DOHH2 (cell line): ENCODE measurements around the gene CDH18.

Experiments
- H3F3A ChIP-seq: fragments of 200-600 bp; sonication (generic), shearing (Covaris generic); 2 replicates; pipeline ENCODE4 v1.6.0; 2016; ENCODE audit warnings: antibody characterized with exemption, mild to moderate bottlenecking; ENCODE audit not compliant: control insufficient read depth, insufficient read depth
- H3K27ac ChIP-seq: fragments of 200-600 bp; sonication (generic); 2 replicates; pipeline ENCODE4 v1.5.1; 2014; ENCODE audit warnings: low read depth, mild to moderate bottlenecking, low read length, moderate library complexity
- H3K27me3 ChIP-seq: fragments of 200-600 bp; sonication (generic); 2 replicates; pipeline ENCODE4 v1.6.1; 2014; ENCODE audit warnings: mild to moderate bottlenecking, low read length, mixed read lengths; ENCODE audit not compliant: control insufficient read depth
- H3K36me3 ChIP-seq: fragments of 200-600 bp; sonication (generic); 2 replicates; pipeline ENCODE4 v1.6.1; 2014; ENCODE audit warnings: mild to moderate bottlenecking, low read length, moderate library complexity, mixed read lengths; ENCODE audit not compliant: control insufficient read depth
- H3K4me1 ChIP-seq: fragments of 200-600 bp; sonication (generic); 2 replicates; pipeline ENCODE4 v1.6.1; 2014; ENCODE audit warnings: mild to moderate bottlenecking, low read length, mixed read lengths; ENCODE audit not compliant: control insufficient read depth
- H3K4me2 ChIP-seq: fragments of 200-600 bp; sonication (generic); 2 replicates; pipeline ENCODE4 v1.6.0; 2014; ENCODE audit warnings: mild to moderate bottlenecking, low read length, moderate library complexity
- H3K4me3 ChIP-seq: fragments of 200-600 bp; sonication (generic); 2 replicates; pipeline ENCODE4 v1.5.1; 2014; ENCODE audit warnings: mild to moderate bottlenecking, low read length, mixed read lengths
- H3K79me2 ChIP-seq: fragments of 200-600 bp; sonication (generic); 2 replicates; pipeline ENCODE4 v1.6.1; 2014; ENCODE audit warnings: mild to moderate bottlenecking, low read length, mixed read lengths; ENCODE audit not compliant: control insufficient read depth
- H3K9me2 ChIP-seq: fragments of 200-600 bp; sonication (generic); replicated peaks from 2 replicates; pipeline ENCODE4 v1.6.1; 2014; ENCODE audit warnings: mild to moderate bottlenecking, low read length, mixed read lengths; ENCODE audit not compliant: control insufficient read depth
- H3K9me3 ChIP-seq: fragments of 200-600 bp; sonication (generic); 2 replicates; pipeline ENCODE4 v1.6.1; 2014; ENCODE audit warnings: antibody characterized with exemption, low read length, mixed read lengths; ENCODE audit not compliant: control insufficient read depth, insufficient read depth
- H4K20me1 ChIP-seq: fragments of 200-600 bp; sonication (generic); 2 replicates; pipeline ENCODE4 v1.6.0; 2014; ENCODE audit warnings: low read depth, mild to moderate bottlenecking, antibody characterized with exemption, low read length, moderate library complexity; ENCODE audit not compliant: control insufficient read depth, insufficient read depth
- EZH2phosphoT487 ChIP-seq: fragments of 200-600 bp; sonication (generic); IDR thresholded peaks from 2 replicates; pipeline ENCODE4 v1.6.1; 2017; ENCODE audit warnings: borderline replicate concordance, mild to moderate bottlenecking, antibody characterized with exemption, low read length, moderate library complexity, mixed read lengths
- TF ChIP-seq, protein P1 (sequence below): fragments of 200-600 bp; sonication (generic); IDR thresholded peaks from one replicate; pipeline ENCODE4 v1.5.1; 2014; ENCODE audit warnings: antibody characterized with exemption, mild to moderate bottlenecking, low read depth, low read length; ENCODE audit not compliant: poor library complexity, severe bottlenecking

The CDH18 gene, protein sequence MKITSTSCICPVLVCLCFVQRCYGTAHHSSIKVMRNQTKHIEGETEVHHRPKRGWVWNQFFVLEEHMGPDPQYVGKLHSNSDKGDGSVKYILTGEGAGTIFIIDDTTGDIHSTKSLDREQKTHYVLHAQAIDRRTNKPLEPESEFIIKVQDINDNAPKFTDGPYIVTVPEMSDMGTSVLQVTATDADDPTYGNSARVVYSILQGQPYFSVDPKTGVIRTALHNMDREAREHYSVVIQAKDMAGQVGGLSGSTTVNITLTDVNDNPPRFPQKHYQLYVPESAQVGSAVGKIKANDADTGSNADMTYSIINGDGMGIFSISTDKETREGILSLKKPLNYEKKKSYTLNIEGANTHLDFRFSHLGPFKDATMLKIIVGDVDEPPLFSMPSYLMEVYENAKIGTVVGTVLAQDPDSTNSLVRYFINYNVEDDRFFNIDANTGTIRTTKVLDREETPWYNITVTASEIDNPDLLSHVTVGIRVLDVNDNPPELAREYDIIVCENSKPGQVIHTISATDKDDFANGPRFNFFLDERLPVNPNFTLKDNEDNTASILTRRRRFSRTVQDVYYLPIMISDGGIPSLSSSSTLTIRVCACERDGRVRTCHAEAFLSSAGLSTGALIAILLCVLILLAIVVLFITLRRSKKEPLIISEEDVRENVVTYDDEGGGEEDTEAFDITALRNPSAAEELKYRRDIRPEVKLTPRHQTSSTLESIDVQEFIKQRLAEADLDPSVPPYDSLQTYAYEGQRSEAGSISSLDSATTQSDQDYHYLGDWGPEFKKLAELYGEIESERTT

DNA sequence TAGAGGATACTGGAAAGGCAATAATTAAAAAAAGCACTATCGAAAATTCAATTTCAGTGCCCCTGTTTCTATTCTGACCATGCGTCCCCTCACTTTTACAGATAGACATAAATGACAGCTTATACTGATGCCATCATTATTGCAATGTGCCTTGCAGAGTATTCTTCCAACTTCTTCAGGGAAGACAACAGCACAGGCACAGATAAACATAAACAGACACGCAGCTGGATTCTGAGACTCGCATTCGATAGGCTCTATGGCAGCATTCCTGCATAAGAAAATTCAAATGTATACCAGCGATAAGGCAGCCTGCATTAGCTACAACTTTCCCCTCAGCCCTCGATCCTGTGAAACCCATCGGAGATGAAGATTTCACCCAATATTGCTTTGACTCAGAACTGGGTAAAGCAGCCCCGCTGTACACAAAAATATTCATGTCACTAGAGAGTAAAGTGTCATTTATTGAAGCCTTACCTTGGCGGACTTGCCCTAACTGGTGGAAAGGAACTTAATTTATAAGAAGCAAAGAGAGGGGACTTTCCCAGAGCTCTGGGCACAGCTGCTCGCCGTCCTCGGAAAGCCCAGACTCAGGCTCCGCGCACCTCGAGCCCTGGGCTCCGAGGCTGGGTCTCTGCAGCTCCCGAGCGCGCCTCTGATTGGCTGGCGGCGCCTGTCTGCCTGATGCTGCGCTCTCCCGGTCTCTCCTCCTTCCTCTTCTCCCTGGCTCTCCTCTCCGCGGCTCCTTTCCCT lies at the start of gene CDH18:
Gene CDH18 (minus strand): TSS at position 589 of the 750 bp plus-strand sequence. CDS start 149,214 bp downstream, outside the sequence.
- H3K4me1 ChIP-seq = no peaks in the 10 kb centered on the region
- no peaks in the 10 kb centered on the region for H3K36me3 ChIP-seq
- no peaks in the 10 kb centered on the region for H4K20me1 ChIP-seq
- H3K4me3 ChIP-seq = no peak within 1 kb of the TSS
- H3K27ac ChIP-seq = no peak within 1 kb of the TSS
- H3K9me3 ChIP-seq = no peaks in the 10 kb centered on the region; the same call in 1 of the 2 replicates
- no peak within 1 kb of the TSS for H3K4me2 ChIP-seq
- H3K79me2 ChIP-seq = no peaks in the 10 kb centered on the region
- no peaks in the 10 kb centered on the region for H3F3A ChIP-seq
- no peaks in the 10 kb centered on the region for H3K27me3 ChIP-seq
- H3K9me2 ChIP-seq = no peaks in the 10 kb centered on the region
- no peak for TF ChIP-seq EZH2phosphoT487
- TF ChIP-seq, protein P1, sequence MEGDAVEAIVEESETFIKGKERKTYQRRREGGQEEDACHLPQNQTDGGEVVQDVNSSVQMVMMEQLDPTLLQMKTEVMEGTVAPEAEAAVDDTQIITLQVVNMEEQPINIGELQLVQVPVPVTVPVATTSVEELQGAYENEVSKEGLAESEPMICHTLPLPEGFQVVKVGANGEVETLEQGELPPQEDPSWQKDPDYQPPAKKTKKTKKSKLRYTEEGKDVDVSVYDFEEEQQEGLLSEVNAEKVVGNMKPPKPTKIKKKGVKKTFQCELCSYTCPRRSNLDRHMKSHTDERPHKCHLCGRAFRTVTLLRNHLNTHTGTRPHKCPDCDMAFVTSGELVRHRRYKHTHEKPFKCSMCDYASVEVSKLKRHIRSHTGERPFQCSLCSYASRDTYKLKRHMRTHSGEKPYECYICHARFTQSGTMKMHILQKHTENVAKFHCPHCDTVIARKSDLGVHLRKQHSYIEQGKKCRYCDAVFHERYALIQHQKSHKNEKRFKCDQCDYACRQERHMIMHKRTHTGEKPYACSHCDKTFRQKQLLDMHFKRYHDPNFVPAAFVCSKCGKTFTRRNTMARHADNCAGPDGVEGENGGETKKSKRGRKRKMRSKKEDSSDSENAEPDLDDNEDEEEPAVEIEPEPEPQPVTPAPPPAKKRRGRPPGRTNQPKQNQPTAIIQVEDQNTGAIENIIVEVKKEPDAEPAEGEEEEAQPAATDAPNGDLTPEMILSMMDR = no peak

DNA sequence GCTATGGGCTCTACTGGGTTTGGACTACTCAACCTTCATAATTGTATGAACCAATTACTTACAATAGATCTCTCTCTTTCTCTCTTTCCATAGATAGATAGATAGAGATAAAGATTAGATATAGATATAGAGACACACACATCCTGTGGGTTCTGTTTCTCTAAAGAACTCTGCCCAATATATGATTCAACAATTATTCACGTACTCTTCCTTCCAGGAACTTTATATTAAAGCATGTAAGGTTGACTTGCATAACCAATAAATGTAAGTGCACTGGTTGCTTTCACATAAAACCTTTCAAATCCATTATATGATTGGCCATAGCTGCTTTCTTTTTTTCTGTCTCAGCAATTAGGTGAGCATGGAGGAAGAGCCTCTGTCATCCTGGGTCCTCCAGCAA lies 46.7 kb upstream of the CDH18 start:
- Histone ChIP-seq H4K20me1 (no peaks in the 10 kb centered on the region), H3K27ac (no peak overlapping the region), H3K36me3 (no peaks in the 10 kb centered on the region), H3K9me3 (no peaks in the 10 kb centered on the region), H3K4me1 (no peaks in the 10 kb centered on the region), H3F3A (no peaks in the 10 kb centered on the region), H3K4me3 (no peak overlapping the region), H3K79me2 (no peaks in the 10 kb centered on the region), H3K4me2 (no peak overlapping the region), H3K27me3 (no peaks in the 10 kb centered on the region), H3K9me2 (no peaks in the 10 kb centered on the region)
- TF ChIP-seq, protein P1 = no peak
- no peak for TF ChIP-seq EZH2phosphoT487

DNA sequence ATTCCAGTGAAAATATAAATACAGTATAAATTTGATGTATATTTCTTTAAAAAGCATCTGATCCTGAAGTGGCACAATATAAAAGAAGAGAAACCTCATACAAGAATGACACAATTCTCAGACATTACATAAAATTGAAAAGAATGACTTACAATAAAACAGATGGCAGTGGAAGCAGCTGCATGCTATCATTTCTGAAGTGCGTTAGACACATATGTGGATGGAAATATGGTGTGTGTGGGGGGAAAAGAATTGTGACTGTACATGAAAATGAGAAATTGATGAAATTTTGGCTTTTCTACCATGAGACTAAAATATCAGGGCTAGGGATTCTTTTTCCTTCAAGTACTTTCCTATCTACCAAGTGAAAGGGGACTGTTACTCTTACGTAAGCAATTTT lies 45.9 kb upstream of the CDH18 start:
- no peak overlapping the region for H3K4me3 ChIP-seq
- no peak overlapping the region for H3K4me2 ChIP-seq
- H3K9me3 ChIP-seq = no peaks in the 10 kb centered on the region
- H3K4me1 ChIP-seq = no peaks in the 10 kb centered on the region
- no peaks in the 10 kb centered on the region for H3K27me3 ChIP-seq
- H3K9me2 ChIP-seq = no peaks in the 10 kb centered on the region
- no peaks in the 10 kb centered on the region for H4K20me1 ChIP-seq
- no peaks in the 10 kb centered on the region for H3F3A ChIP-seq
- H3K27ac ChIP-seq = no peak overlapping the region
- no peaks in the 10 kb centered on the region for H3K36me3 ChIP-seq
- no peaks in the 10 kb centered on the region for H3K79me2 ChIP-seq
- TF ChIP-seq EZH2phosphoT487 = no peak
- TF ChIP-seq, protein P1 = no peak
